Astrocyte (in vitro differentiated cells and primary cell): ENCODE results near the gene MORN1.

Source experiments
- EZH2 ChIP-seq: IDR thresholded peaks from 2 replicates; pipeline ENCODE4 v1.6.1; 2012; ENCODE audit warnings: mild to moderate bottlenecking, low read length, inconsistent platforms; ENCODE audit not compliant: insufficient read depth
- TF ChIP-seq, protein P1 (sequence below): IDR thresholded peaks from 2 replicates; pipeline ENCODE4 v1.5.1; 2011; ENCODE audit warnings: low read depth, mild to moderate bottlenecking, inconsistent platforms, low read length, moderate library complexity; ENCODE audit not compliant: insufficient read depth

DNA sequence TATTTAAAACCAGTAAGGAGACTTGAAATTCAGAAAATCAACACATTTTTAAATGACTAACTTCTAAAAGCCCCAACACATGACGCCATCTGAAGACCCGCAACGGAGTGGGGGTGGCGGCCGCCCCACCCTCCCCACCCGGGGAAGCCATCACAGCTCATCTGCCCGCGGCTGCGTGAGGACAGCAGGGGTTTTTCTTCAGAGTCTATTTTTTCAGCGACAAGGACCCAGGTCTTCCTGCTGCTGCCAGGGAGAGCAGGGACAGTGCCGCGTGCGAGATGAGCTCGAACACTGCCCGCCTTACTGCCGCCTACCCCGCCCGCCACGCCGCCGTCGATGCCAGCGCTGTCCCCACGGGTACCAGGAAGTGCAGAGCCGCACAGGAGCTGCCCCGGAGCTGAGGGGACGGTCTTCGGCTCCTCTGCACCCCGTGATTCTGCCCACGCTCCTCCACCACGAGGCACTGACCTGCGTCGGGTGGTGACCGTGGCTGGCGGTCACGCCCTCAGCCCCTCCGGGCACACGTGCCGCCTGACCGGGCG, 84.2 kb downstream of the MORN1 start:
- TF ChIP-seq EZH2: no peak
- TF ChIP-seq, protein P1, sequence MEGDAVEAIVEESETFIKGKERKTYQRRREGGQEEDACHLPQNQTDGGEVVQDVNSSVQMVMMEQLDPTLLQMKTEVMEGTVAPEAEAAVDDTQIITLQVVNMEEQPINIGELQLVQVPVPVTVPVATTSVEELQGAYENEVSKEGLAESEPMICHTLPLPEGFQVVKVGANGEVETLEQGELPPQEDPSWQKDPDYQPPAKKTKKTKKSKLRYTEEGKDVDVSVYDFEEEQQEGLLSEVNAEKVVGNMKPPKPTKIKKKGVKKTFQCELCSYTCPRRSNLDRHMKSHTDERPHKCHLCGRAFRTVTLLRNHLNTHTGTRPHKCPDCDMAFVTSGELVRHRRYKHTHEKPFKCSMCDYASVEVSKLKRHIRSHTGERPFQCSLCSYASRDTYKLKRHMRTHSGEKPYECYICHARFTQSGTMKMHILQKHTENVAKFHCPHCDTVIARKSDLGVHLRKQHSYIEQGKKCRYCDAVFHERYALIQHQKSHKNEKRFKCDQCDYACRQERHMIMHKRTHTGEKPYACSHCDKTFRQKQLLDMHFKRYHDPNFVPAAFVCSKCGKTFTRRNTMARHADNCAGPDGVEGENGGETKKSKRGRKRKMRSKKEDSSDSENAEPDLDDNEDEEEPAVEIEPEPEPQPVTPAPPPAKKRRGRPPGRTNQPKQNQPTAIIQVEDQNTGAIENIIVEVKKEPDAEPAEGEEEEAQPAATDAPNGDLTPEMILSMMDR: no peak
